GM12874 (cell line): ENCODE data around the gene TDRD10.

Experiments
- CTCF ChIP-seq: IDR thresholded peaks from 2 replicates; pipeline ENCODE4 v1.5.1; 2011; ENCODE audit warnings: low read depth, mild to moderate bottlenecking, control low read depth, low read length, moderate library complexity; ENCODE audit not compliant: insufficient read depth

The TDRD10 gene

DNA sequence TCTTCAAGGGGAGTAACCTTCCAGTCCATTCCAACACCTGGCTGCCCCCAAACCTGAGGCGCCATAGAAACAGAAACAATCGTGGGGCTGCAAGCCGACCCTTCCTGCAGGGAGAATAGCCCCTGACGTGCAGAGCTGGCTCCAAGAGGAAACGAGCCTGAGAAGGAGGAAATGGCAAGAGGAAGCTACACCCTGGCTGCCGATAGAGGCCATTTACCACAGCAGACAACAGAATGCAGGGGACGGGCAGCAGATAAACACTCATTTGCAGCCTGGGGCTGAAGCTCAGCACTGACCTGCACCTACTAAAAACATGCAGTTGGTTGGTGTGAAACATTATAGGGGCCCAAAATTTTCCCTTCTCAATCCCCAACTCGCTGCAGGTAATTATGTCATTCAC, 8.7 kb upstream of the TDRD10 start:
- no peak for TF ChIP-seq CTCF

DNA sequence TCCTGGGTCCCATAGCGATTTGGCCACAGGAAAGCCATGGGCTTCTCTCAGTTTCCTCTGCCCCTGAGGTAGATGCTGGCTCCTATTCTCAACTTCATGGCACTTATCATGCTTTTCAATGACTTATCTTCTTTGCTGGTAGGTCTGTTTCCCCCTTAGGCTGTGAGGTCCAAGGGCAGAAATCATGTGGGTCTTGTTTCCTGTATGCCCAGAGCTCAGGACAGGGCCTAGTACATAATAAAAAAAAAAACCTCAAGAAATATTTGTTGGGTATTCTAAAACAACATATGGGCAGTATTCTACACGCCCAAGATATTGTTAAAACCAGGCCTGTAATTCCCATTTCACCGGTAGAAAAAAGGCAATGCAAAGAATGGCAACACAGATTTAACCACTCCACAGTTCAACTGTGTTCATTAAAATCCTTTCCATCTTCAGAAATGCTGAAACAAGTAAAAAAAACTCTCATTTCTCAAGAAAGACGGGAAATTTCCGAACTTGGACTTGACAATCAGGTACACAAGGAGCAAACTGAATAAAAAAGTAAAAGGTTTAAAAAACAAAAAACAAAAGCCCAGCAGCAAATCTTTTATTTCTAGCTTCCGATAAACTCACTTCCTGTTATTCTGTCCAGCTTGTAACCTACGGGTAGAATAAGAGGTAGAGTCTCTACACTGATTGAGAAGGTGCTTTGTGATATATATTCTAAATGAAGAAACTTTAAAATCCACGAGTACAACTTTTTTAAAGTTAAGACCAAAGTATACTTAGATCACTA, 6.3 kb upstream of the TDRD10 start:
- TF ChIP-seq CTCF, result no peak

GRCh38 chr1:154496383-154496782, 5.6 kb upstream of the TDRD10 start:
- no peak for TF ChIP-seq CTCF

DNA sequence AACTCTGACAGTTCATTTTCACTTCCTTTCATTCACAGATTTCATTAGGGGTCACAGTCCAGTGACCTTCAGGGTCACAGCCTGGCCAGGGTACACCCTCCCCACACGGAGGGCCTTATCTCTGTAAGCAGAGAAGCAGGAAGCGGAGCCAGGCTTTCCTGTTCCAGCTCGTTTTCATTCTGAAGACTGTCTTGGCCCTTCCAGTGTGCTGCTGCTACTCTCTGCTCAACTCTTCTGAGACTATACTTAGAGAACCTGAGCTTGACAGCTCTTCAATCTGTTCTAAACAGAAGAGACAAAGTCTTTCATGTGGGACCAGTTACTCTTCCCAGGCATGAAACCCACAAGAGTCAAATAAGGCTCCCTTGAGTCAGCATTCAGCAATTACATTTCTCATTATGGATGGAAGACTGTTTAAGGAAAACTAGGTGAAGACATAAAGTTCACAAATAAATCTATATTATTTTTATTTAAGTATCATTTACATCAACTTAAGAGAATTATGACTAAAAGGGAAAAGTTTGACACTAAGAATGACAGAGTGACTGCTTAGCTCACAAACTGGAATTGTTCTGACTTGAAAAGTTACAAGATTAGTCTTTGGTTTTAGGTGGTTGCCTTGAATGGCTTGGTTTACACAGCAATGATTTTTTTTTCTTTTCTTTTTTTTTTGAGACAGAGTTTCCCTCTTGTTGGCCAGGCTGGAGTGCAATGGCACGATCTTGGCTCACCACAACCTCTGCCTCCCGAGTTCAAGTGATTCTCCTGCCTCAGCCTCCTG, 4.8 kb upstream of the TDRD10 start:
- TF ChIP-seq CTCF, result no peak

GRCh38 chr1:154499446-154499845, 2.6 kb upstream of the TDRD10 start:
- no peak for TF ChIP-seq CTCF

DNA sequence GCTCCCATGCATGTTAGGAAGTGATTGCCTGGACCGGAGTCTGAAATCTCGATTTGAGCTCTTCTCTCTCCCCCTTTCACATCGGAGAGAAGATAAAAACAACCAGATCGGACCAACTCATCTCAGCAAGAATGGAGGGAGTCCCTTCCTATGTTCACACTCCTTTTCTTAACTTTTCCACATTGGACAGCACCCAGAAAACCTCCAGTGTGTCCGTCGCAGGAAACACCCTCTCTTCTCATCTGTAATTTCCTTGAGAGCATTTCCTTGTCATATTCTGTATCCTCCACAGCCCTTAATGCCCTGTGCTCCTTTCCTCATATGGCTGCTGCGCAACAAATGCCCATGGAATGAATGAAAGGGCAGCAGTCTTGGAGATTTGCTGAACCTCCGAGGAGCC, 1.5 kb upstream of the TDRD10 start:
- no peak for TF ChIP-seq CTCF

GRCh38 chr1:154501423-154502065, 475 bp upstream of the TDRD10 start:
- TF ChIP-seq CTCF, result no peak
